DOHH2 (cell line): ENCODE data around the gene VSIR.

Source experiments
- EZH2phosphoT487 ChIP-seq: fragments of 200-600 bp; sonication (generic); IDR thresholded peaks from 2 replicates; pipeline ENCODE4 v1.6.1; 2017; ENCODE audit warnings: borderline replicate concordance, mild to moderate bottlenecking, antibody characterized with exemption, low read length, moderate library complexity, mixed read lengths
- TF ChIP-seq, protein P1 (sequence below): fragments of 200-600 bp; sonication (generic); IDR thresholded peaks from one replicate; pipeline ENCODE4 v1.5.1; 2014; ENCODE audit warnings: antibody characterized with exemption, mild to moderate bottlenecking, low read depth, low read length; ENCODE audit not compliant: poor library complexity, severe bottlenecking

GRCh38 chr10:71717551-71717951 is 55.8 kb downstream of the VSIR start:
- TF ChIP-seq, protein P1, sequence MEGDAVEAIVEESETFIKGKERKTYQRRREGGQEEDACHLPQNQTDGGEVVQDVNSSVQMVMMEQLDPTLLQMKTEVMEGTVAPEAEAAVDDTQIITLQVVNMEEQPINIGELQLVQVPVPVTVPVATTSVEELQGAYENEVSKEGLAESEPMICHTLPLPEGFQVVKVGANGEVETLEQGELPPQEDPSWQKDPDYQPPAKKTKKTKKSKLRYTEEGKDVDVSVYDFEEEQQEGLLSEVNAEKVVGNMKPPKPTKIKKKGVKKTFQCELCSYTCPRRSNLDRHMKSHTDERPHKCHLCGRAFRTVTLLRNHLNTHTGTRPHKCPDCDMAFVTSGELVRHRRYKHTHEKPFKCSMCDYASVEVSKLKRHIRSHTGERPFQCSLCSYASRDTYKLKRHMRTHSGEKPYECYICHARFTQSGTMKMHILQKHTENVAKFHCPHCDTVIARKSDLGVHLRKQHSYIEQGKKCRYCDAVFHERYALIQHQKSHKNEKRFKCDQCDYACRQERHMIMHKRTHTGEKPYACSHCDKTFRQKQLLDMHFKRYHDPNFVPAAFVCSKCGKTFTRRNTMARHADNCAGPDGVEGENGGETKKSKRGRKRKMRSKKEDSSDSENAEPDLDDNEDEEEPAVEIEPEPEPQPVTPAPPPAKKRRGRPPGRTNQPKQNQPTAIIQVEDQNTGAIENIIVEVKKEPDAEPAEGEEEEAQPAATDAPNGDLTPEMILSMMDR = no peak
- TF ChIP-seq EZH2phosphoT487 = no peak
